Measurements from ENCODE around the gene RSPO1.

GRCh38 chr1:37680933-37681332, 46.2 kb upstream of the RSPO1 start:
- TF ChIP-seq POLR2A (IDR thresholded peaks at IDR 0.05) (no peak), CTCF (IDR thresholded peaks at IDR 0.05) (no peak), EP300 (IDR thresholded peaks at IDR 0.05) (no peak)

All from ovary (tissue), 3 donors.